ENCODE results near the gene PTPRCAP. TPM values are rescaled to one million over a fixed set of nuclear protein-coding genes. Genes with fewer than 3 reads are reported as not detected.

The PTPRCAP gene
- total and polyA plus RNA-seq, 5 donors, result 1.2 to 3.4 (median 1.6) TPM

DNA sequence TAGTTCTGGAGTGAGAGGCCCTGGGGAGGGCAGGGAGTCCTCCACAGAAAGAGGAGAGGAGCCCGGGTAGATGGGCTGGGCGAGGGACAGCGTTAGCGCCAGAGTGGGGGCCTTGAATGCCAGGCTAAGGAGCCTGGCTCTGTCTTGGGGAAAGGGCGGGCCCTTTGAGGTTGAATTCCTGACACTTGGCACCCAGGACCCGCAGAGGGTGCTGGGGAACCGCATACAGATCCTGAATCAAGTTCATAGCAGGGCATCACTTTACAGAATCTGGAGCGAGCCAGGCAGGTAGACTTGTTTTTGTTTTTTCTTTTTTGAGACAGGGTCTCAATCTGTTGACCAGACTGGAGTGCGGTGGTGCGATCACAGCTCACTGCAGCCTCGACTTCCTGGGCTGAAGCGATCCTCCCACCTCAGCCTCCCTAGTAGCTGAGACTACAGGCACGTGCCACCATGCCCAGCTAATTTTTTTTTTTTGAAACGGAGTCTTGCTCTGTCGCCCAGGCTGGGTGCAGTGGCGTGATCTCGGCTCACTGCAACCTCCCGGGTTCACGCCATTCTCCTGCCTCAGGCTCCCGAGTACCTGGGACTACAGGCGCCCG is 16.0 kb downstream of the PTPRCAP start:
- ATAC-seq (no peak), DNase-seq (no peak)
- H3K4me3 ChIP-seq (ENCODE audit: low read length), result peak overlapping the region; percentile 11
- intact Hi-C loops (cut with DNase I), result no loop called here
- H3K4me1 ChIP-seq (ENCODE audit: control insufficient read depth, insufficient read depth, low read length), result peaks cover 7% of the 10 kb centered on the region
- no peak overlapping the region for H3K27ac ChIP-seq (ENCODE audit: low read length)
- H3K9me3 ChIP-seq (ENCODE audit: control insufficient read depth, low read length), result no peaks in the 10 kb centered on the region
- no peaks in the 10 kb centered on the region for H3K27me3 ChIP-seq (ENCODE audit: control insufficient read depth, insufficient read depth)
- 77% methylated on average over 22 of the region's 22 CpGs for WGBS

DNA sequence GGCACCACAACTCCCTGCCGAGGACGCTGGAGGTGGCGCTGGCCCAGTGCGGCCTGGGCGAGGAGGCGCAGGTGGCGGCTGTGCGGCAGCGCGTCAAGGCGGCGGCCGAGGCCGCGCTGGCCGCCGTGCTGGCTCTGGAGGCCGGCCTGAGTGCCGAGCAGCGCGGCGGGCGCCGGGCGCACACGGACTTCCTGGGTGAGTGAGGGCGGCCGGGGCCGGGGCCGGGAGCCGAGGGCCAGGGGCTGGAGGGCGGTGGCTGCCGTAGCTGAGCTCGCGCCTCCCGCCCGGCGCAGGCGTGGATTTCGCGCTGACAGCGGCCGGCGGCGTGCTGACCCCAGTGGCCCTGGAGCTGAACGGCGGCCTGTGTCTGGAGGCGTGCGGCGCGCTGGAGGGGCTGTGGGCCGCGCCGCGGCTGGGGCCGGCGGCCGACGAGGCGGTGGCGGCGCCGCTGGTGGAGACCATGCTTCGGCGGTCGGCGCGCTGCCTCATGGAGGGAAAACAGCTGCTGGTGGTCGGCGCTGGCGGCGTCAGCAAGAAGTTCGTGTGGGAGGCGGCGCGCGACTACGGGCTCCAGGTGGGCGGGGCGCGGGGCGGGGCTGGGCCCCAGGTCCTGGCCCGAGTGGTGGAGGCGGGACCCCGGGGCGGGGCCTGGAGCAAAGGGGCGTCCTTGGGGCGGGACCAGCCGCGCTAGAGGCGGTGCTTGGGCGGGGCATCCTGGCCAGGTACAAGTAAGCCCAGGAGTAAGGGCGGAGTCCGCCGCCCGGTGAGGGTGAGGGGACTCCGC is 16.6 kb downstream of the PTPRCAP start:
- Histone ChIP-seq H3K4me1 (ENCODE audit: control insufficient read depth, insufficient read depth, low read length) (peaks cover 10% of the 10 kb centered on the region), H3K4me3 (ENCODE audit: low read length) (peak overlapping the region; percentile 65), H3K9me3 (ENCODE audit: control insufficient read depth, low read length) (no peaks in the 10 kb centered on the region), H3K27ac (ENCODE audit: low read length) (peak overlapping the region; percentile 96), H3K27me3 (ENCODE audit: control insufficient read depth, insufficient read depth) (no peaks in the 10 kb centered on the region)
- under 1% methylated on average over 97 of the region's 97 CpGs for WGBS
- ATAC-seq (peak; percentile 92 to 93), DNase-seq (peak; percentile 96 to 99 (median 99))
- intact Hi-C loops (cut with DNase I), result no loop called here

DNA sequence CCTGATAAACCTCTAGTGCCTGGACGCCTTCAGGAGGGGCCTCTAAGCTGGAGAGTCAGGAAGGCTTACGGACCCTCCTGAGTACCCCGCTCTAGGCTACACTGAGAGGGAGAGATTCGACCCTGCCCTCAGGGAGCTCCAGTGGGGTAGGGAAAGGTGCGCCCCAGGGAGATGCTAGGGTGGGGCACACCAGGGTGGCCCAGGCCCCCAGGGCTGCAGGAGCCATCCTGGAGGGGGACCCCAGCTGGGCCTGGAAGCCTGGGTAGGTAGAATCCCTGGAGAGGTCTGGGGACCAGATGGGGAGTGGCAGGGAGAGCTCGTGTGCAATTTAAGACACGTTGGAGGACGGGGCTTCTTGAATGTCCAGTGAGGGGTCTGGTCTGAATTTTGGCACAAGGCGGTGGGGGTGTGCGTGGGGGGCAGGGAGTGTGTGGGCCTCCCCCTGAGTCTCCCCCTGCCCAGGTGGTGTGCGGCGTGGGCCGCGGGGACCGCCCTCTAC is 17.3 kb downstream of the PTPRCAP start:
- WGBS, result 37% methylated on average over 15 of the region's 15 CpGs
- intact Hi-C loops (cut with DNase I), result no loop called here
- H3K4me3 ChIP-seq (ENCODE audit: low read length), result peak overlapping the region; percentile 65

DNA sequence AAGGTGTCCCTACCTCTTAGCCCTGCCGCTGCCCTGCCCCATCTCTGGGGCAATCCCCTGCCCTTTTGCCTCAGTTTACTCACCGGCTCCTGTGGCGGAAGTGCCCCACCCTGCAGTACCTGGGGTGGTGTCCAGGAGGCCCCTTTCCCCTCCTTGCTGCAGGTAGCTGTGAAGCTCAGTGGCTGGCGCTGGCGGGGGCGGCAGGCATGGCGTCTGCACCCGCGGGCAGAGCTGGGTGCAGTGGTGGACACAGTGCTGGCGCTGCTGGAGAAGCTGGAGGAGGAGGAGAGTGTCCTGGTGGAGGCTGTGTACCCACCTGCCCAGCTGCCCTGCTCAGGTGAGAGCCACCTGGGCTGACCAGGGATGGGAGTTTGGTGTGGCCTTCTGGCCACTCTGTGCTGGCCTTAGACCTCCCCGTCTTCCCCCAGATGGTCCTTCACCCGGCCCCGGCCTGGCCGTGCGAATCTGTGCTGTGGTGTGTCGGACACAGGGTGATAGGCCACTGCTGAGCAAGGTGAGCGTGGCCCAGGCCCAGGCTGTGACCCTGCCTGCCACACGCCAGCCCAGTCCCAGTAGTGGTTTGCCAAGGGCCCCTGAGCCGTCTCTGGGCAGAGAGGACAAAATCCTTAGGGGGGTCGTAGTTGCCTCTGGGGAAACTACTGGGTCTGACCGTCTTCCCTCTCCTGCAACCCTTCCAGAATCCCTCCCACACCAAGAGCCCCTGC is 18.0 kb downstream of the PTPRCAP start:
- H3K9me3 ChIP-seq (ENCODE audit: control insufficient read depth, low read length), result no peaks in the 10 kb centered on the region
- peak overlapping the region; percentile 60 for H3K27ac ChIP-seq (ENCODE audit: low read length)
- intact Hi-C loops (cut with DNase I), result loop anchor here in 1 of 4 donors (10.0 kb wide), 1 partner anchor 45 kb away; the partner anchor contains the start of gene TMEM134
- peaks cover 10% of the 10 kb centered on the region for H3K4me1 ChIP-seq (ENCODE audit: control insufficient read depth, insufficient read depth, low read length)
- no peak for ATAC-seq
- WGBS, result 91% methylated on average over 21 of the region's 21 CpGs
- no peaks in the 10 kb centered on the region for H3K27me3 ChIP-seq (ENCODE audit: control insufficient read depth, insufficient read depth)
- peak in 1 of 3 donors; percentile 59 for DNase-seq
- H3K4me3 ChIP-seq (ENCODE audit: low read length), result no peak overlapping the region

More for the DNA sequence above, 17.3 kb downstream of the PTPRCAP start:
- Histone ChIP-seq H3K9me3 (ENCODE audit: control insufficient read depth, low read length) (no peaks in the 10 kb centered on the region), H3K27ac (ENCODE audit: low read length) (peak overlapping the region; percentile 96), H3K27me3 (ENCODE audit: control insufficient read depth, insufficient read depth) (no peaks in the 10 kb centered on the region), H3K4me1 (ENCODE audit: control insufficient read depth, insufficient read depth, low read length) (peaks cover 10% of the 10 kb centered on the region)
- peak in 1 of 3 donors; percentile 66 for DNase-seq
- no peak for ATAC-seq

DNA sequence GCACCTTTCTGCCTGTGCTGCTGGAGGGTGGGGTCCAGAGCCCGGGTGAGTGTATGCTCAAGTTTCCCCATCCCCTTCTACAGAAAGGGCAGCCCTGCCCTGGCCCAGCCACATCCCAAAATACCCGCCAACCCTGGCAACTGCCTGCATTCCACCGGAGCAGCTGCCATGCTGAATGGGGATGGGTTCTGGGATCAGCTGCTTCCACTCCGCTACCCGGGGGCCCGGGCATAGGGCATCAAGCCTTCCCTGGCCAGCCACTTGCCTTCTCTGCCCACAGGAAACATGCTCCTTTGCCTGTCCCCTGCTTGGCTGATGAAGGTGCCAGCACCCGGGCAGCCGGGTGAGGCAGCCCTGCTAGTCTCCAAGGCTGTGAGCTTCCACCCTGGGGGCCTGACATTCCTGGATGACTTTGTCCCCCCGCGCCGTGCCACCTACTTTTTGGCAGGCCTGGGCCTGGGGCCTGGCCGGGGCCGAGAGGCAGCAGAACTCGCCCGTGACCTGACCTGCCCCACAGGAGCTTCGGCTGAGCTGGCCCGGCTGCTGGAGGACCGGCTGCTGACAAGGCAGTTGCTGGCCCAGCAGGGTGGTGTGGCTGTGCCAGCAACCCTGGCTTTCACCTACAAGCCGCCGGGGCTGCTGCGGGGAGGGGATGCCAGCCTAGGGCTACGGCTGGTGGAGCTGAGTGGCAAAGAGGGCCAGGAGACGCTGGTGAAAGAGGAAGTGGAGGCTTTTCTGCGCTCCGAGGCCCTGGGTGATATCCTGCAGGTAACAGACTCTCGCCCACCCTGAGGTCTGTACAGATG is 18.8 kb downstream of the PTPRCAP start:
- WGBS, result 57% methylated on average over 26 of the region's 26 CpGs
- Histone ChIP-seq H3K9me3 (ENCODE audit: control insufficient read depth, low read length) (no peaks in the 10 kb centered on the region), H3K27ac (ENCODE audit: low read length) (peak overlapping the region; percentile 60), H3K27me3 (ENCODE audit: control insufficient read depth, insufficient read depth) (no peaks in the 10 kb centered on the region), H3K4me1 (ENCODE audit: control insufficient read depth, insufficient read depth, low read length) (peaks cover 10% of the 10 kb centered on the region), H3K4me3 (ENCODE audit: low read length) (no peak overlapping the region)
- intact Hi-C loops (cut with DNase I), result loop anchor here in 1 of 4 donors (10.0 kb wide), 1 partner anchor 46 kb away; the partner anchor contains the start of gene TMEM134
- ATAC-seq (peak; percentile 2 to 18), DNase-seq (peak; percentile 44 to 81 (median 74))

DNA sequence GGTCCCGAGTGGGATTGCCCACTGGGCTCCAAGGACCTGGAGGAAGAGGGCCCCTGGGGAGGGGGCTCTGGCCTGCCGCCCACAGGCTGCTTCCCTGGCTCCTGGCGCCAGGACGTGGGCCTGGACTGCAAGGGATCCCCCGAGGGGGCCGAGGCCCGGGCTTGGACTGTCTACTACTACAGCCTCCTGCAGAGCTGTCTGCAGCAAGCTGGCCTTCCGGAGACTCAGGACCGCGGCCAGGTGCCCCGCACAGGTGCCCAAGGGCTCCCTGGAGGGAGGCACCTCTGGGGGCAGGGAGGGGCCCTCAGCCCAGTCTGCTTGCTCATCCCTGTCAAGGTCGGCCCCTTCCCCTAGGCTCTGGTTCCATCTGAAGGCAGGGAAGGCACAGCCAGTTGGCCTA is 20.1 kb downstream of the PTPRCAP start:
- peak overlapping the region; percentile 60 for H3K27ac ChIP-seq (ENCODE audit: low read length)
- 76% methylated on average over 12 of the region's 12 CpGs for WGBS
- ATAC-seq (no peak), DNase-seq (peak in 2 of 3 donors; percentile 64 to 72)
- no peaks in the 10 kb centered on the region for H3K27me3 ChIP-seq (ENCODE audit: control insufficient read depth, insufficient read depth)
- H3K9me3 ChIP-seq (ENCODE audit: control insufficient read depth, low read length), result no peaks in the 10 kb centered on the region
- intact Hi-C loops (cut with DNase I), result loop anchor here in 1 of 4 donors (10.0 kb wide), 1 partner anchor 47 kb away; the partner anchor contains the start of gene TMEM134
- no peak overlapping the region for H3K4me3 ChIP-seq (ENCODE audit: low read length)
- H3K4me1 ChIP-seq (ENCODE audit: control insufficient read depth, insufficient read depth, low read length), result peaks cover 10% of the 10 kb centered on the region

DNA sequence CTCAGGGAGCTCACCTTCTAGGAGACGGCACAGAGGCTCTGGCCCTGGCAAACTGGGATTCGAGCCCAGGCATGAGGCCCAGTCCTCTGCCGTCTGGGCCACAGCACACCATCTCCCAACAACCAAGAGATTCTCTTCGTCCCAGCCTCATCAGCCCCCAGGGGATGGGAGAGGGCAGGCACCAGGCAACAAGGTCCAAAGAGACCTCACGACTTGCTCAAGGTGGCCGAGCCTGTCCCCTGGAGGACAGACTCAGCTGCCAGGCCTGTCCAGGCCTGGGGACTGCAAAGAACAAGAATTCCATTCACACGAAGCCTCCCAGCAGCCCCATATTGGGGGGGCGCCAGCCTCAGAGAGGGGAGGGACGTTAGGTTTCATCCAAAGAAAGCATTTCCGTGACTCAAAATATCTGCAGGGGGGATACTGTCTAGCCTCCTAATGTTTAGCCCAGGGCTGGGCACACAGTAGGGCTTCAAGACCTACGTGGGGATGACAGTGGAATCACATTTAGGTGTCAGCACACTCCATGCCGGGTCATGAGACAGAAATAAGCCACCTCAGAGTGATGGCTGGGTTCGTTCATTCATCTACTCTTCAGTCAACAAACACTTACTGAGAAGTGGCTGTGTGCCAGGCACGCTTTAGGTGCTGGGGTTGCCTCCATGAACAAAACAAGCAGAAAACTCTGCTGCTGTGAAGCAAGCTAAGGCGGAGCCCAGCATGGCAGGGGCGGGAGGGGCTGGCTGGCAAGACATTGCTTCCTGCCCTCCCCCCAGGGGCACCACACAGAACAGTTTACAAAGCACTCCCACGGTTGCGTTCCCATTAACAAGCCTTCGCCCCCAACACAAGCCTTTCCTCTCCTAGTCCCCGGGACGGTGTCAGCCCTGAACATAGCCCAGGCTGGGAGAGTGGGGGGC is 20.8 kb downstream of the PTPRCAP start:
- ATAC-seq (no peak), DNase-seq (peak; percentile 60 to 84 (median 80))
- intact Hi-C loops (cut with DNase I), result loop anchor here in 1 of 4 donors (10.0 kb wide), 1 partner anchor 48 kb away; the partner anchor contains the start of gene TMEM134
- H3K9me3 ChIP-seq (ENCODE audit: control insufficient read depth, low read length), result no peaks in the 10 kb centered on the region
- no peaks in the 10 kb centered on the region for H3K27me3 ChIP-seq (ENCODE audit: control insufficient read depth, insufficient read depth)
- peak overlapping the region; percentile 18 for H3K27ac ChIP-seq (ENCODE audit: low read length)
- 48% methylated on average over 21 of the region's 21 CpGs for WGBS
- H3K4me3 ChIP-seq (ENCODE audit: low read length), result no peak overlapping the region
- peaks cover 10% of the 10 kb centered on the region for H3K4me1 ChIP-seq (ENCODE audit: control insufficient read depth, insufficient read depth, low read length)

DNA sequence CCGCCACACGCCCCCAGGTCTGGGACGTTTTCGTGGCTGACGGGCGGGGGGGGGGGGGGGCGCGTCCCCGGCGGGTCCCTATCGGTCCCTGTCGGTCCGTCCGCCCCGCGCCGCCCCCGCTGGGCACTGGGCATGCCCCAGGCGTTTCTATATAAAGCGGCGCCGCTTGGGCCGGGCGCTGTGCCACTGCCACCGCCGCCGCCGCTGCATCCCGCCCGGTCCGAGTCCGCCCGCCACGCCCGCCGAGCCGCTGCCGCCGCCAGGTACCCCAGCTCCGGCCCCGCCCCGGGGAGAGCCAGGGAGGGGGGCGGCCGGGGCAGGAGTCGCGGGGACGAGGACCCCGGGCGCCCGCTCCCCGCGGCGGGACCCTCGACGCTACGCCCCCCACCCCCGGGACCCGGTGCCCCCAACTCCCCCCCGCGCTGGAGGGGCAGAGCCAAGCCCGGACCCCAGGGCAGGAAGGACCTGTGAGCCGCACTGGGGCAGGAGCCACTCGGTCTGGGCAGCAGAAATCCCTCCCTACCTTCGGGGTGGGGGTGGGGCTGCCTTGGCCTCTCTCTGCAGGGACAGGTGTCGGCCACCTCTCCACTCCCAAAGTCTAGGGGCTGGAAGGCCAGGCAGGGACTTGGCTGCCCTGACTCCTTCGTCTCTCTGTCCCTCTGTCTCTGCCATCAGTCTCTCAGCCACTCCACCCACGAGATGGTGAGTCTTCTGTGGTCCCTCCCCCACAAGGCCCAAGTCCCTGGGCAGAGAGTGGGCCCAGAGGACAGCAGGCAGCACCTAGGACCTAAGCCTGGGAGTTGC is 21.8 kb downstream of the PTPRCAP start, which contains the start of gene CARNS1:
CARNS1 (plus strand) TSS at position 178 of the 804 bp plus-strand sequence; CDS start at position 700, 522 bp downstream.
- intact Hi-C loops (cut with DNase I), result loop anchor here in 1 of 4 donors (10.0 kb wide), 1 partner anchor 49 kb away; the partner anchor contains the start of gene TMEM134
- WGBS, result 6% methylated on average over 66 of the region's 67 CpGs
- Histone ChIP-seq H3K9me3 (ENCODE audit: control insufficient read depth, low read length) (no peaks in the 10 kb centered on the region), H3K4me1 (ENCODE audit: control insufficient read depth, insufficient read depth, low read length) (peaks cover 8% of the 10 kb centered on the region), H3K27ac (ENCODE audit: low read length) (peak within 1 kb of the TSS; percentile 18), H3K4me3 (ENCODE audit: low read length) (peak within 1 kb of the TSS; percentile 18), H3K27me3 (ENCODE audit: control insufficient read depth, insufficient read depth) (no peaks in the 10 kb centered on the region)
- ATAC-seq (no peak), DNase-seq (peak in 2 of 3 donors; percentile 70 to 71)
